Osteocyte (in vitro differentiated cells): ENCODE data around the gene CUTA. TPM values are rescaled to one million over a fixed set of nuclear protein-coding genes. Genes with fewer than 3 reads are reported as not detected.

Experiments
- DNase-seq: peaks from one replicate; pipeline ENCODE4 v3.0.0; 2021; ENCODE audit warnings: mixed read lengths; ENCODE audit not compliant: unreplicated experiment; ENCODE audit errors: extremely low spot score
- H3K27ac Mint-ChIP-seq: one replicate; pipeline ENCODE4 v1.8.0; 2021; ENCODE audit warnings: mild to moderate bottlenecking, mixed read lengths; ENCODE audit not compliant: unreplicated experiment
- H3K27me3 Mint-ChIP-seq: one replicate; pipeline ENCODE4 v1.8.0; 2021; ENCODE audit warnings: mixed read lengths; ENCODE audit not compliant: unreplicated experiment
- H3K36me3 Mint-ChIP-seq: one replicate; pipeline ENCODE4 v1.8.0; 2021; ENCODE audit warnings: mixed read lengths; ENCODE audit not compliant: unreplicated experiment
- H3K4me1 Mint-ChIP-seq: one replicate; pipeline ENCODE4 v1.8.0; 2021; ENCODE audit warnings: mixed read lengths; ENCODE audit not compliant: unreplicated experiment
- H3K4me3 Mint-ChIP-seq: one replicate; pipeline ENCODE4 v1.8.0; 2021; ENCODE audit warnings: mild to moderate bottlenecking, moderate library complexity, mixed read lengths; ENCODE audit not compliant: unreplicated experiment
- H3K9me3 Mint-ChIP-seq: one replicate; pipeline ENCODE4 v1.8.0; 2021; ENCODE audit warnings: mixed read lengths; ENCODE audit not compliant: unreplicated experiment
- total RNA-seq: library from RNA; stranded (reverse); gene quantifications from 2 replicates; pipeline ENCODE4 v1.2.1, GENCODE V29; 2021
- TF ChIP-seq, protein P1 (sequence below): fragments of 200-600 bp; sonication (generic); IDR thresholded peaks from 2 replicates; pipeline ENCODE4 v1.5.0; 2021; ENCODE audit warnings: antibody characterized with exemption, mild to moderate bottlenecking, moderate library complexity

Gene CUTA
- total RNA-seq, 1 donor from 2014 or later: 302 TPM

DNA sequence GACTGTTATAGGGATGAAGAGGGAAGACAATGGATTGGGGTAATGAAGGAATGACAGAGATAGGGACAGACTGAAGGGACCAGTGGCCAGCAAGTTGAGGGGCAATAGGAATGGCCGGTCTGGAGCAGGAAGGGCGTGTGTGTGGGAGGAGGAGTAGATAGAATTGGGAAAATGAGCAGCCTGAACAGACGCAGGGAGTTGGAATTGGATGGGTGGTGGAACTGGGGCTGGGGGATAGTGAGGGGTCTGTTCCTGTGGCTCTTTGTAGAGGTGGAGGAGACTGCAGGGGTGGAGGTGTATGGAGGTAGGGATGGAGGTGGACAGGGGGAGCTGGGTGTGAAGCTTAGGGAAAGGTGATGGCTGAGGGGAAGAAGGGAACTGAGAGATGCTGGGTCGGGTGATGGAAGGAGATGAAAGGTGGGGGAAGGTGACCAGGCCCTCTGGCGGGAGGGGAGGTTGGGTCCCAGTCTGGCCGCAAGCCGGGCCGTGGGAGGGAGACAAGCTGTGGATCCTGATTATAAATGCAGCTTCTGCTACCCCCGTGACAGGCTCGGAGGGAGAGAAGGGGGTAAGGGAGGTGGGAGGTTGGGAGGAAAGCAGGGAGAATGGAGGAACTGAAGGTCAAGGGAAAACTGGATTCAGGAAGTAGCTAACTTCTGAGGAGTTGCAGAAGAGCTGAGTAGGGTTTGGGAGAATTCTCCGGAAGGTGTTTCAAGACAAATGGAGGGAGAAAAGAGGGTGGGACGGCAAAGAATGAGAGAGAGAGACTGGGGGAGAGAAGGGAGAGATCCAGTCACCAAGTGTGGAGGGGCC, 7.2 kb upstream of the CUTA start:
- Mint-ChIP-seq H3K4me3 (peak overlapping the region; percentile 87), H3K4me1 (peaks cover 67% of the 10 kb centered on the region), H3K36me3 (peaks cover 8% of the 10 kb centered on the region), H3K27me3 (no peaks in the 10 kb centered on the region), H3K27ac (peak overlapping the region; percentile 97), H3K9me3 (no peaks in the 10 kb centered on the region)
- TF ChIP-seq, protein P1, sequence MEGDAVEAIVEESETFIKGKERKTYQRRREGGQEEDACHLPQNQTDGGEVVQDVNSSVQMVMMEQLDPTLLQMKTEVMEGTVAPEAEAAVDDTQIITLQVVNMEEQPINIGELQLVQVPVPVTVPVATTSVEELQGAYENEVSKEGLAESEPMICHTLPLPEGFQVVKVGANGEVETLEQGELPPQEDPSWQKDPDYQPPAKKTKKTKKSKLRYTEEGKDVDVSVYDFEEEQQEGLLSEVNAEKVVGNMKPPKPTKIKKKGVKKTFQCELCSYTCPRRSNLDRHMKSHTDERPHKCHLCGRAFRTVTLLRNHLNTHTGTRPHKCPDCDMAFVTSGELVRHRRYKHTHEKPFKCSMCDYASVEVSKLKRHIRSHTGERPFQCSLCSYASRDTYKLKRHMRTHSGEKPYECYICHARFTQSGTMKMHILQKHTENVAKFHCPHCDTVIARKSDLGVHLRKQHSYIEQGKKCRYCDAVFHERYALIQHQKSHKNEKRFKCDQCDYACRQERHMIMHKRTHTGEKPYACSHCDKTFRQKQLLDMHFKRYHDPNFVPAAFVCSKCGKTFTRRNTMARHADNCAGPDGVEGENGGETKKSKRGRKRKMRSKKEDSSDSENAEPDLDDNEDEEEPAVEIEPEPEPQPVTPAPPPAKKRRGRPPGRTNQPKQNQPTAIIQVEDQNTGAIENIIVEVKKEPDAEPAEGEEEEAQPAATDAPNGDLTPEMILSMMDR: no peak
- no peak for DNase-seq

GRCh38 chr6:33423777-33424176, 5.9 kb upstream of the CUTA start:
- DNase-seq: no peak
- Mint-ChIP-seq H3K36me3 (peaks cover 8% of the 10 kb centered on the region), H3K4me1 (peaks cover 68% of the 10 kb centered on the region), H3K27me3 (no peaks in the 10 kb centered on the region), H3K4me3 (peak overlapping the region; percentile 87), H3K9me3 (no peaks in the 10 kb centered on the region), H3K27ac (peak overlapping the region; percentile 97)
- TF ChIP-seq, protein P1: no peak

DNA sequence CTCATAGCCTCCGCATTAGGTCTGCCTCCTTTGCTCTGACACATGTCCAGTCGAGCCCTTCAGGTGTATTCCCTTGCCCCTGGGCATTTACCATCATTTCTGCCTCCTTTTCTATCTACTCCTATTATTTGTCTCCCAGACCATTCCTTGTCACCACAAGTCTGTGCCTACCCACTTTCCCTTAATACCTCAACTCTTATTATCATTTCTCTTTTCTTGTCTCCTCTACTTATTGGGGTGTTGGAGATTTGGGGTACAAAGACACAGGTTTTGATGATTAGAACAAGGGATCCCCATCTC, 3.4 kb upstream of the CUTA start:
- peak overlapping the region; percentile 35 for H3K27ac Mint-ChIP-seq
- no peaks in the 10 kb centered on the region for H3K27me3 Mint-ChIP-seq
- peaks cover 8% of the 10 kb centered on the region for H3K36me3 Mint-ChIP-seq
- no peak for DNase-seq
- H3K4me3 Mint-ChIP-seq: peak overlapping the region; percentile 40
- TF ChIP-seq, protein P1: no peak
- H3K9me3 Mint-ChIP-seq: no peaks in the 10 kb centered on the region
- H3K4me1 Mint-ChIP-seq: peaks cover 64% of the 10 kb centered on the region

DNA sequence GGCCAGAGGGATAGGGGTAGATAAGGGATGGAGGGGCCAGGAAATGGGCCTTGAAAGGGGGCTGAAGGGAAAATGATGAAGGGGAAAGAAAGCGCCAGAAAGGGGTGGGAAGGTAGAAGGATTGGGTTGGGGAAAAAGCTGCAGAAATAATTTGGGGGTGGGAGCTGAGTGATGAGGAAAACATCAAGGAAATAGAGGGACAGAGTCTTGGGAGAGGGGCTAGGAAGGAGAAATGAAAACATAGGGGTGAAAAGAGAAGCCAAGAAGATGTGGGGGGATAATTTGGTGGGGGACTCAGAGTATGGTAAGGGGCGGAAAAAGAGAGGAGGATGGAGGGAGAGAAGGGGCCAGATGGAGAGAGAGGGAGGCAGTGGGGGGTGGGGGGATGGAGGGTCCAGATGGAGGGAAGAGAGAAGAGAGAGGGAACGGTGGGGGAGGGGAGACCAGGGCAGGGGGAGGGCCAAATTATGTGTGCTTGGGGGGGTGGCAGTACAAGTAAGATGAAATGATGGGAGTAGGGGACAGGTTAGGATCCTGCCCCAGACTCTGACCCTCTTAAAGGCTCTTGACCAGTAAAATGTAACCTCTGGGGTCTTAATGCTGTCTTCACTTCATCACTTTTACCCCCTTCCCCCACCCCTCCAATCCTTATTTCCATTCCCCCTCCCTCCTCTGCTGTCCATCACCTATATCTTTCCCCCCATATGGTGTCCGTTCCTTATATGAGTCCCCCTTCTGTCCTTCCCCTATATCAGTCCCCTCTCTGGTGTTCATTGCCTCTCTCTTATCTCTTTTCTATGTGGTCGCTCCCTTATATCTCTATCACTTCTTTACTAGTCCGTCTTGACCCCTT, 2.8 kb upstream of the CUTA start:
- Mint-ChIP-seq H3K9me3 (no peaks in the 10 kb centered on the region), H3K27me3 (no peaks in the 10 kb centered on the region), H3K4me1 (peaks cover 66% of the 10 kb centered on the region), H3K4me3 (peak overlapping the region; percentile 77), H3K27ac (peak overlapping the region; percentile 69), H3K36me3 (peaks cover 8% of the 10 kb centered on the region)
- no peak for DNase-seq
- TF ChIP-seq, protein P1: no peak
